Measurements from ENCODE around the gene NPIPB8.
"Not testable (repeated sequence)": the region's sequence is repeated elsewhere in the genome, so short reads cannot be mapped to it uniquely, and the experiment has no call there.

- TF ChIP-seq CTCF, POLR2A (IDR thresholded peaks at IDR 0.05): not testable (repeated sequence)
Observed at GRCh38 chr16:28608496-28608808, 29.4 kb upstream of the NPIPB8 start.
